Retina (tissue), 1 donor: ENCODE results near the gene OSCP1.

Experiments
- DNase-seq: peaks from one replicate; pipeline ENCODE4 v3.0.0-alpha.2; 2016

Gene OSCP1

GRCh38 chr1:36471830-36472641 is 21.8 kb upstream of the OSCP1 start:
- no peak for DNase-seq

GRCh38 chr1:36469163-36469562 is 18.9 kb upstream of the OSCP1 start:
- no peak for DNase-seq

GRCh38 chr1:36467700-36468455 is 17.6 kb upstream of the OSCP1 start:
- no peak for DNase-seq

- no peak for DNase-seq
These were observed 16.8 kb upstream of the OSCP1 start for GRCh38 chr1:36467027-36467410.

- no peak for DNase-seq
These were observed 16.2 kb upstream of the OSCP1 start for GRCh38 chr1:36466370-36467026.

- DNase-seq, result no peak
These were observed 15.6 kb upstream of the OSCP1 start for GRCh38 chr1:36465731-36466369.

- no peak for DNase-seq
These were observed 14.5 kb upstream of the OSCP1 start for GRCh38 chr1:36464605-36465393.

- peak; percentile 96 for DNase-seq
These were observed 13.8 kb upstream of the OSCP1 start, which contains the start of gene MRPS15 for GRCh38 chr1:36463803-36464604. Gene MRPS15 (minus strand): TSS chr1:36464384. CDS start chr1:36464275, 109 bp downstream.

- no peak for DNase-seq
These were observed 13.2 kb upstream of the OSCP1 start for GRCh38 chr1:36463463-36463802.

GRCh38 chr1:36458910-36459309 is 8.7 kb upstream of the OSCP1 start:
- no peak for DNase-seq

GRCh38 chr1:36457691-36458090 is 7.4 kb upstream of the OSCP1 start:
- DNase-seq, result no peak

GRCh38 chr1:36456391-36456928 is 6.2 kb upstream of the OSCP1 start:
- no peak for DNase-seq

- no peak for DNase-seq
These were observed 5.1 kb upstream of the OSCP1 start for GRCh38 chr1:36455386-36455785.

- DNase-seq, result no peak
These were observed 3.5 kb upstream of the OSCP1 start for GRCh38 chr1:36453600-36454388.

- no peak for DNase-seq
These were observed 2.8 kb upstream of the OSCP1 start for GRCh38 chr1:36453051-36453450.

- no peak for DNase-seq
These were observed 661 bp upstream of the OSCP1 start for GRCh38 chr1:36450919-36451305.

- no peak for DNase-seq
These were observed 1.7 kb downstream of the OSCP1 start for GRCh38 chr1:36448530-36449056.

- DNase-seq, result no peak
These were observed 2.8 kb downstream of the OSCP1 start for GRCh38 chr1:36447450-36447849.

- no peak for DNase-seq
These were observed 3.5 kb downstream of the OSCP1 start for GRCh38 chr1:36446746-36447145.

- DNase-seq, result peak; percentile 36
These were observed 4.0 kb downstream of the OSCP1 start for GRCh38 chr1:36446271-36446670.
